Mesothelial cell of epicardium (in vitro differentiated cells): ENCODE data around the gene ADM2. TPM values are rescaled to one million over a fixed set of nuclear protein-coding genes. Genes with fewer than 3 reads are reported as not detected.

Source experiments
- DNase-seq, 2 experiments: peaks; one replicate each; pipeline ENCODE4 v3.0.0; 2021; ENCODE audit warnings: low spot score in 2 of 2; ENCODE audit not compliant: unreplicated experiment in 2 of 2
- H3K27ac Mint-ChIP-seq: 2 replicates; pipeline ENCODE4 v1.8.0; 2021; ENCODE audit warnings: mixed read lengths
- H3K27me3 Mint-ChIP-seq: 2 replicates; pipeline ENCODE4 v1.8.0; 2021; ENCODE audit warnings: low read depth, mixed read lengths
- H3K36me3 Mint-ChIP-seq: 2 replicates; pipeline ENCODE4 v1.8.0; 2021; ENCODE audit warnings: mixed read lengths
- H3K4me1 Mint-ChIP-seq: 2 replicates; pipeline ENCODE4 v1.8.0; 2021; ENCODE audit warnings: mixed read lengths
- H3K4me3 Mint-ChIP-seq: 2 replicates; pipeline ENCODE4 v1.8.0; 2021; ENCODE audit warnings: mild to moderate bottlenecking, moderate library complexity, mixed read lengths
- H3K9me3 Mint-ChIP-seq: 2 replicates; pipeline ENCODE4 v1.8.0; 2021; ENCODE audit warnings: mixed read lengths
- total RNA-seq: library from RNA; stranded (reverse); gene quantifications from 3 replicates; pipeline ENCODE4 v1.2.1, GENCODE V29; 2021
- TF ChIP-seq, protein P1 (sequence below): fragments of 200-600 bp; sonication (generic); IDR thresholded peaks from one replicate; pipeline ENCODE4 v1.5.0; 2021; ENCODE audit warnings: antibody characterized with exemption; ENCODE audit not compliant: unreplicated experiment

Gene ADM2
- total RNA-seq, 1 donor from 2014 or later, result 1.4 TPM

DNA sequence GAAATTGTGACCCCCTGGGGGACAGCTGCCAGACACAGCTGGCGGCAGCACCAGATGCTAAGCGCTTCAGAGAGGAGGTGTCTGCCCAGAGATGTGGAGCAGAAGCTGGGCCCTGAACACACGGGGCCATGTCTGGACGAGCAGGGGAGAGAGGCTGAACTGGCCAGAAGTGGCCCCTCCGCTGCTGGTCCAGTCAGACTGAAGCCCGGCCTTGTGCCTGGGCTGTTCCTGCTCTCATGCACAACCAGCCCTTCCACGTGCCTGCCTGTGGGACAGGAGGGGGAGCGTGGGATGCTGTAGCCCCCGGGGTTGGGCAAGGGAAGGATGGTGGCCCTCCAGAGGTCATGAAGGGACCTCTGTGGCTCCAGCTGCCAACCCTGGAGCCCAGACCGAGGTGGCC is 1.8 kb downstream of the ADM2 start:
- TF ChIP-seq, protein P1, sequence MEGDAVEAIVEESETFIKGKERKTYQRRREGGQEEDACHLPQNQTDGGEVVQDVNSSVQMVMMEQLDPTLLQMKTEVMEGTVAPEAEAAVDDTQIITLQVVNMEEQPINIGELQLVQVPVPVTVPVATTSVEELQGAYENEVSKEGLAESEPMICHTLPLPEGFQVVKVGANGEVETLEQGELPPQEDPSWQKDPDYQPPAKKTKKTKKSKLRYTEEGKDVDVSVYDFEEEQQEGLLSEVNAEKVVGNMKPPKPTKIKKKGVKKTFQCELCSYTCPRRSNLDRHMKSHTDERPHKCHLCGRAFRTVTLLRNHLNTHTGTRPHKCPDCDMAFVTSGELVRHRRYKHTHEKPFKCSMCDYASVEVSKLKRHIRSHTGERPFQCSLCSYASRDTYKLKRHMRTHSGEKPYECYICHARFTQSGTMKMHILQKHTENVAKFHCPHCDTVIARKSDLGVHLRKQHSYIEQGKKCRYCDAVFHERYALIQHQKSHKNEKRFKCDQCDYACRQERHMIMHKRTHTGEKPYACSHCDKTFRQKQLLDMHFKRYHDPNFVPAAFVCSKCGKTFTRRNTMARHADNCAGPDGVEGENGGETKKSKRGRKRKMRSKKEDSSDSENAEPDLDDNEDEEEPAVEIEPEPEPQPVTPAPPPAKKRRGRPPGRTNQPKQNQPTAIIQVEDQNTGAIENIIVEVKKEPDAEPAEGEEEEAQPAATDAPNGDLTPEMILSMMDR, result no peak
- peaks cover 52% of the 10 kb centered on the region for H3K27me3 Mint-ChIP-seq
- H3K36me3 Mint-ChIP-seq, result no peaks in the 10 kb centered on the region
- DNase-seq, result no peak
- H3K27ac Mint-ChIP-seq, result no peak overlapping the region
- H3K4me3 Mint-ChIP-seq, result no peak overlapping the region
- no peaks in the 10 kb centered on the region for H3K4me1 Mint-ChIP-seq
- H3K9me3 Mint-ChIP-seq, result no peaks in the 10 kb centered on the region

DNA sequence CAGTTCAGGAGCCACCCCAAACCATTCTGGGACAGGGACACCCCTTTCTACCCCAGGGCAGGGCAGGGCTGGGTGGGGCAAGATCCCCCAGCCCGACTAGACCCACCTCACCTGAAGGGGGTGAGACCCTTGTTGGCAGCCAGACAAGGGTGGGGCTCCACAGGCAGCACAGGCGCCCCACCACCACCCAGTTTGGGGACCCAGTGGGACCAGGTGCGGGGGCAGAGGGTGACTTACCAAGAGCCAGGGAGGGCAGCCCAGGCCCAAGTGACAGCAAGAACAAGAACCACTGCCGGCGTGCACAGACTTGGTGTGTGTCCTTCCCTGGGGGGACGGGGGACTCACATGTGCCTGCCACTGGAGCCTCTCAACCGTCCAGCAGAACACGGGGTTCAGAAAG is 2.2 kb downstream of the ADM2 start:
- no peaks in the 10 kb centered on the region for H3K36me3 Mint-ChIP-seq
- H3K9me3 Mint-ChIP-seq, result no peaks in the 10 kb centered on the region
- no peak overlapping the region for H3K4me3 Mint-ChIP-seq
- no peak overlapping the region for H3K27ac Mint-ChIP-seq
- peaks cover 48% of the 10 kb centered on the region for H3K27me3 Mint-ChIP-seq
- DNase-seq, result no peak
- TF ChIP-seq, protein P1, result no peak
- H3K4me1 Mint-ChIP-seq, result no peaks in the 10 kb centered on the region

DNA sequence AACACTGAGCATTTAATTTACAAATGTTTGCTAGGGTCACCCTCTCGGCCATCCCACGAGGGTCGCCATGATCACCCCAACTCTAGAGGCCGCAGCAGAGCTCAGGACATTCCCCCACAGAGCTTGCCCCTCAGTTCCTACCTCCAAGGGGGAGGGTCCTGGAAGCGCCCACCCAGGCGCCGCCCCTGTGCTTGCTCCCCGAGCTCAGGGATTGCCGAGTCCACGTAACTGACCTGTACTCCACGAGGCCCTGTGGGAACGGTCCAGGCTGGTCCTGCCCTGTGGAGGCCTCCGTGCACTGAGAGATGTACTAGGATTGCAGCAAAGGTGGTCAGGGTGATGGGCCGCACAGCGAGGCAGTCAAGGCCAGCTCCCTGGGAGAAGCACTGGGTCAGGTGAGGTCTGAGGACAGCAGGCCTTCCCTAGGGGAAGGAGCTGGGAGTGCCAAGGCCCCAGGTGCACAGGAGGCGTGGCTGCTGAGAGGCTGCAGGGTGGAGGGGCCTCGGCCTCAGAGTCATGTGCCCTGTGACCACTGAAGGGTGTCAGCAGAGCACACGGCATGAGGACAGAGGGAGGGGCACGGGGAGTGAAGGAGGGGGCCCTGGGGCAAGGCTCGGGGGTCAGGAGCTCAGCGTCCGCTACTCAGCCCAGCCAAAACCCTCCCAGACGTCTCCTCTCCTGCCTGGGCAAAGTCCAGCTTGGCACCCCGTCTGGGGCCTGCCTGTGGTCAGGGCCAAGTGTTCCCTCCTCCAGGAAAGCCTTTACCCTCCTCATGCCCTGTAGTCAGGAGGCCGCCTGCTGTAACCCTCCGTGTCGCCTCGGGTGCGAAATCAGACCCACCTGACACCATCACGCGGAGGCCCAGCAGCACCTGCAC is 2.9 kb downstream of the ADM2 start:
- no peak overlapping the region for H3K4me3 Mint-ChIP-seq
- DNase-seq, result no peak
- no peaks in the 10 kb centered on the region for H3K4me1 Mint-ChIP-seq
- TF ChIP-seq, protein P1, result no peak
- no peaks in the 10 kb centered on the region for H3K36me3 Mint-ChIP-seq
- H3K27ac Mint-ChIP-seq, result no peak overlapping the region
- H3K9me3 Mint-ChIP-seq, result no peaks in the 10 kb centered on the region
- H3K27me3 Mint-ChIP-seq, result peaks cover 42% of the 10 kb centered on the region

DNA sequence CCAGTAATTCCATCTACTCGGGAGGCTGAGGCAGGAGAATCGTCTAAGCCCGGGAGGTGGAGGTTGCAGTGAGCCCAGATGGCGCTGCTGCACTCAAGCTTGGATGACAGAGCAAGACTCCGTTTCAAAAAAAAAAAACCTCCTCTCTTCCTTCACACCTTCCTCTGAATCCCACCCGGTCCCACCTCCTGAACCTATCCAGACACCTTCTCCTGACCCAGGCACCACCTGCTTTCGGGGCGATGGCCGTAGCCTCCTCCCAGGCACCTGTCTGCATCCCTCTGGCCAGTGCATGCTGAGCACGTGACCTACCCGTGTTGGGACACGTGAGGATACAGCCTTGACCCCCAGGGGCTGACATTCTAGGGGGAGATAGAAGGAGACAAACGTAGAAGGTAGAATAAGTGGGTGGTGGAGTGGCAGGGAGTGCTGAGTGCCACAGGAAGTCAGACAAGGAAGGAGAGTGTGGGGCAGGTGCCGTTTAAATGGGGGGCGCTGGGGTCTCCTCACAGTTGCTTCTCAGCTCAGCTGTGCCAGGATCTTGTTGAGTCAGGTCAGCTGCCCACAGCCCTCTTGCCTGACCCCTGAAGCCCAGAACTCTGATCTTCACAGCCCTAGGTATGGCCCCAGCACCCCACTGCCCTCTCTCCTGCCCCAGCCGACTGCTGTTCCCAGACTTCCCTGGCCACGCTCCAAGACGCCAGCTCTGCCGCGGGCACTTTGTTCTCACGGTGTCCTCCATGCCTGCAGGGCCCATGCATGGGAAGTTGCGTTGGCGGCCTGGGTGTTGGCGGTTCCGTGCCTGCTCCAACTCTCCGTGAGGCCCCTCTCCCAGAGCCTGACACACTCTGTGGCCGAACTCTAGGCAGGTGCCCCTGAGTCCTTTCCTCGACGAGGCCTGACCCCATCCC is 4.1 kb downstream of the ADM2 start:
- DNase-seq, result no peak
- Mint-ChIP-seq H3K4me1 (no peaks in the 10 kb centered on the region), H3K36me3 (no peaks in the 10 kb centered on the region), H3K9me3 (no peaks in the 10 kb centered on the region), H3K27ac (no peak overlapping the region), H3K4me3 (no peak overlapping the region), H3K27me3 (peaks cover 29% of the 10 kb centered on the region)
- TF ChIP-seq, protein P1, result no peak

DNA sequence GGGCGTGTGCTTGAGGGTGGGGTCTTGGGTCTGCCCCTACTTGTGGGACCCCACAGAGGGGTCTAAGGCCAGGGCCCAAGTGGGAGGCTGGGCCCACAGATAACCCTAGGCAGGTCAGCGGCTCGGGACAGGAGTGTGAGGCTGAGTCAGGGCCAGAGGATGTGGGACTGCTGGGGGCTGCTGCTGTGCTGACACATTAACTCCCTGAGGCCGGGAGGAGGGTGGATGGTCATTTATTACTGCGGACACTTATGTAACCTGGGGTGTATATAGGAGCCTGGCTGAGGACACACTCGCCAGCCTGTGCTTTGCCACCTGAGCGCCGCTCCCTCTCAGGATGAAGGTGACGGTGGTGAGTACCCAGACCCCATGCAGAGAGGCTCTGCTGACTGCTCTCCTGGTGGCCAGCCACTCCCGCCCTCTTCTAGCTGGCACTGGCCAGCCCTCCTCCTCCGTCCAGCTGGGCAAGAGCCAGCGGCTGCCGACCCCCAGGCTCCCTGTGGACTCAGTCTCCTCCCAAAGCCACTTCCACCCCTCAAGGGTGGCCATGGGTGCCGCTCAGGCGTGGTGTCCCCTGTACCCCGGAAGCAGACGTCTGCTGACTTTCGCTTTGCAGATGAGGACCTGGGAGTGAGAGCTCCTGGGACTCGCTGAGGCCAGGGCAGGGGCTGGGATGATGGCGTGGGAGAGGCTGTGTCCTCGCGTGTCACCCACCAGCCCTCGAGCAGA is 5.4 kb downstream of the ADM2 start, which contains the start of gene MIOX:
Gene MIOX (plus strand): TSS at position 299 of the 729 bp plus-strand sequence. CDS start 39 bp downstream, at position 338.
- TF ChIP-seq, protein P1, result no peak
- Mint-ChIP-seq H3K9me3 (no peaks in the 10 kb centered on the region), H3K4me3 (no peak within 1 kb of the TSS), H3K27ac (no peak within 1 kb of the TSS), H3K27me3 (peaks cover 24% of the 10 kb centered on the region), H3K4me1 (no peaks in the 10 kb centered on the region), H3K36me3 (no peaks in the 10 kb centered on the region)
- no peak for DNase-seq
